ENCODE results near the gene GNAT2. TPM values are rescaled to one million over a fixed set of nuclear protein-coding genes. Genes with fewer than 3 reads are reported as not detected.

Gene GNAT2
- total RNA-seq, 4 donors from 2014 or later: not detected

- Histone ChIP-seq H3K36me3 (peaks cover 0 to 25% of the 10 kb centered on the region in 2 donors), H3K27ac (no peak overlapping the region), H3K9me3 (no peaks in the 10 kb centered on the region), H3K4me3 (no peak overlapping the region), H3K27me3 (no peaks in the 10 kb centered on the region), H3K4me1 (peaks cover 10 to 57% (median 10%) of the 10 kb centered on the region in 3 donors)
- no peak for TF ChIP-seq CTCF (IDR thresholded peaks at IDR 0.05)
- TF ChIP-seq POLR2AphosphoS5 (IDR thresholded peaks at IDR 0.05): no peak
- TF ChIP-seq EP300 (IDR thresholded peaks at IDR 0.05): no peak
- no peak for TF ChIP-seq POLR2A (IDR thresholded peaks at IDR 0.05)
- WGBS, 2 donors (ENCODE audit: low coverage in 1 of 2): 61 to 72% methylated on average over 2 of the region's 2 CpGs
- ATAC-seq: no peak
These were observed 45.6 kb downstream of the GNAT2 start for GRCh38 chr1:109573785-109574184.

GRCh38 chr1:109570414-109570813, 49.0 kb downstream of the GNAT2 start:
- Histone ChIP-seq H3K9me3 (no peaks in the 10 kb centered on the region), H3K36me3 (peaks cover 0 to 10% of the 10 kb centered on the region in 2 donors), H3K4me1 (peaks cover 14 to 77% (median 17%) of the 10 kb centered on the region in 3 donors), H3K4me3 (no peak overlapping the region), H3K27ac (no peak overlapping the region), H3K27me3 (no peaks in the 10 kb centered on the region)
- no peak for ATAC-seq
- TF ChIP-seq CTCF (IDR thresholded peaks at IDR 0.05) (no peak), EP300 (IDR thresholded peaks at IDR 0.05) (no peak), POLR2AphosphoS5 (IDR thresholded peaks at IDR 0.05) (no peak), POLR2A (IDR thresholded peaks at IDR 0.05) (no peak)
- WGBS, 2 donors (ENCODE audit: low coverage in 1 of 2): 33 to 48% methylated on average over 2 to 3 of the region's 3 CpGs

GRCh38 chr1:109569323-109569722, 50.1 kb downstream of the GNAT2 start:
- no peak for ATAC-seq
- Histone ChIP-seq H3K27ac (no peak overlapping the region), H3K4me1 (peaks cover 14 to 84% (median 17%) of the 10 kb centered on the region in 3 donors), H3K27me3 (no peaks in the 10 kb centered on the region), H3K9me3 (no peaks in the 10 kb centered on the region), H3K36me3 (no peaks in the 10 kb centered on the region), H3K4me3 (no peak overlapping the region)
- TF ChIP-seq CTCF (IDR thresholded peaks at IDR 0.05) (no peak), EP300 (IDR thresholded peaks at IDR 0.05) (no peak), POLR2AphosphoS5 (IDR thresholded peaks at IDR 0.05) (no peak), POLR2A (IDR thresholded peaks at IDR 0.05) (no peak)
- 44% methylated on average over 1 of the region's 1 CpG; no CpG with 5 or more reads in 1 of the 2 donors for WGBS, 2 donors (ENCODE audit: low coverage in 1 of 2)

GRCh38 chr1:109567877-109568672, 51.3 kb downstream of the GNAT2 start:
- Histone ChIP-seq H3K36me3 (no peaks in the 10 kb centered on the region), H3K27me3 (no peaks in the 10 kb centered on the region), H3K4me1 (peaks cover 14 to 87% (median 22%) of the 10 kb centered on the region in 3 donors), H3K9me3 (no peaks in the 10 kb centered on the region), H3K4me3 (no peak overlapping the region), H3K27ac (no peak overlapping the region)
- no peak for ATAC-seq
- WGBS, 2 donors (ENCODE audit: low coverage in 1 of 2): 97 to 100% methylated on average over 3 to 4 of the region's 4 CpGs
- TF ChIP-seq EP300 (IDR thresholded peaks at IDR 0.05): no peak
- no peak for TF ChIP-seq CTCF (IDR thresholded peaks at IDR 0.05)
- no peak for TF ChIP-seq POLR2AphosphoS5 (IDR thresholded peaks at IDR 0.05)
- TF ChIP-seq POLR2A (IDR thresholded peaks at IDR 0.05): no peak

- H3K9me3 ChIP-seq: no peaks in the 10 kb centered on the region
- no peak for ATAC-seq
- H3K36me3 ChIP-seq: no peaks in the 10 kb centered on the region
- H3K4me1 ChIP-seq: peaks cover 19 to 89% (median 32%) of the 10 kb centered on the region in 3 donors
- 80% methylated on average over 1 of the region's 1 CpG for WGBS, 2 donors (ENCODE audit: low coverage in 1 of 2)
- TF ChIP-seq EP300 (IDR thresholded peaks at IDR 0.05): no peak
- no peak for TF ChIP-seq CTCF (IDR thresholded peaks at IDR 0.05)
- no peak for TF ChIP-seq POLR2AphosphoS5 (IDR thresholded peaks at IDR 0.05)
- no peak for TF ChIP-seq POLR2A (IDR thresholded peaks at IDR 0.05)
- no peaks in the 10 kb centered on the region for H3K27me3 ChIP-seq
- no peak overlapping the region for H3K27ac ChIP-seq
- no peak overlapping the region for H3K4me3 ChIP-seq
These were observed 52.4 kb downstream of the GNAT2 start for GRCh38 chr1:109566982-109567381.

Data from gastroesophageal sphincter (tissue), 4 donors.